OCI-LY7 (cell line): ENCODE data around the gene PDZRN4.

Source experiments
- EZH2phosphoT487 ChIP-seq: fragments of 200-600 bp; sonication (generic); IDR thresholded peaks from 2 replicates; pipeline ENCODE4 v1.6.1; 2018; ENCODE audit warnings: low read depth, borderline replicate concordance, mild to moderate bottlenecking, mixed run types, antibody characterized with exemption, low read length, moderate library complexity, mixed read lengths
- TF ChIP-seq, protein P1 (sequence below): fragments of 200-600 bp; sonication (generic); conservative IDR thresholded peaks from 2 replicates; pipeline ENCODE4 v1.5.1; 2014; ENCODE audit warnings: mild to moderate bottlenecking, antibody characterized with exemption, low read length, moderate library complexity, mixed read lengths

DNA sequence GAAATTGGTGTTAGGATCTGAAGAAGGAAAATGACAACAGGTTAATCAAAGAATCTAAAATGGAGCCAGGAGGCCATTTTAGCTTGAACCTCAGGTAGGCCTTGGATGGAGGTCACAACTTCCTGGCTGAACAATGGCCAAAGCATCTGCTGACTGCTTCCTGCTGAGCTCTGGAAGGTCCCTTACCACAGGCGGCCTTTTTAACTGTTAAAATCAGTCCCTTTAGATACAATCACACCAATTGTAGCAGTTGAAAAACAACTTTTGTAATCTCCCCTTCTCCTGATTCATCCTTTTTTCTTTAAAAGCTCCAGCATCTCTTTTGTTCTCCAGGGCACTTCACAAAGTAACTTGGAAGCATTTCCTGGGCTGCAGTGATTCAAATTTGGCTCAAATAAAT is 388.8 kb downstream of the PDZRN4 start:
- TF ChIP-seq, protein P1, sequence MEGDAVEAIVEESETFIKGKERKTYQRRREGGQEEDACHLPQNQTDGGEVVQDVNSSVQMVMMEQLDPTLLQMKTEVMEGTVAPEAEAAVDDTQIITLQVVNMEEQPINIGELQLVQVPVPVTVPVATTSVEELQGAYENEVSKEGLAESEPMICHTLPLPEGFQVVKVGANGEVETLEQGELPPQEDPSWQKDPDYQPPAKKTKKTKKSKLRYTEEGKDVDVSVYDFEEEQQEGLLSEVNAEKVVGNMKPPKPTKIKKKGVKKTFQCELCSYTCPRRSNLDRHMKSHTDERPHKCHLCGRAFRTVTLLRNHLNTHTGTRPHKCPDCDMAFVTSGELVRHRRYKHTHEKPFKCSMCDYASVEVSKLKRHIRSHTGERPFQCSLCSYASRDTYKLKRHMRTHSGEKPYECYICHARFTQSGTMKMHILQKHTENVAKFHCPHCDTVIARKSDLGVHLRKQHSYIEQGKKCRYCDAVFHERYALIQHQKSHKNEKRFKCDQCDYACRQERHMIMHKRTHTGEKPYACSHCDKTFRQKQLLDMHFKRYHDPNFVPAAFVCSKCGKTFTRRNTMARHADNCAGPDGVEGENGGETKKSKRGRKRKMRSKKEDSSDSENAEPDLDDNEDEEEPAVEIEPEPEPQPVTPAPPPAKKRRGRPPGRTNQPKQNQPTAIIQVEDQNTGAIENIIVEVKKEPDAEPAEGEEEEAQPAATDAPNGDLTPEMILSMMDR: no peak
- no peak for TF ChIP-seq EZH2phosphoT487
